Ishikawa (cell line): ENCODE data around the gene DNAJB1.

ENCODE experiments used
- CEBPB ChIP-seq: IDR thresholded peaks from 2 replicates; pipeline ENCODE4 v1.6.1; 2012
- CREB1 ChIP-seq: IDR thresholded peaks from 2 replicates; pipeline ENCODE4 v1.6.1; 2012; ENCODE audit warnings: low read depth
- EGR1 ChIP-seq: IDR thresholded peaks from 2 replicates; pipeline ENCODE4 v1.6.1; 2012
- EP300 ChIP-seq: IDR thresholded peaks from 2 replicates; pipeline ENCODE4 v1.6.1; 2012; ENCODE audit warnings: borderline replicate concordance
- FOXM1 ChIP-seq: IDR thresholded peaks from 2 replicates; pipeline ENCODE4 v1.6.1; 2012; ENCODE audit warnings: low read depth, borderline replicate concordance
- MAX ChIP-seq: IDR thresholded peaks from 2 replicates; pipeline ENCODE4 v1.6.1; 2012
- NFIC ChIP-seq: IDR thresholded peaks from 2 replicates; pipeline ENCODE4 v1.6.1; 2012
- RAD21 ChIP-seq: IDR thresholded peaks from 2 replicates; pipeline ENCODE4 v1.6.1; 2012; ENCODE audit warnings: low read depth
- REST ChIP-seq: IDR thresholded peaks from 2 replicates; pipeline ENCODE4 v1.6.1; 2012; ENCODE audit warnings: low read depth, mild to moderate bottlenecking
- TAF1 ChIP-seq: IDR thresholded peaks from 2 replicates; pipeline ENCODE4 v1.6.1; 2012; ENCODE audit warnings: low read depth, mild to moderate bottlenecking
- TCF12 ChIP-seq: IDR thresholded peaks from 2 replicates; pipeline ENCODE4 v1.6.1; 2012; ENCODE audit warnings: low read depth
- TEAD4 ChIP-seq: IDR thresholded peaks from 2 replicates; pipeline ENCODE4 v1.6.1; 2012
- USF1 ChIP-seq: IDR thresholded peaks from 2 replicates; pipeline ENCODE4 v1.6.1; 2012
- YY1 ChIP-seq: IDR thresholded peaks from 2 replicates; pipeline ENCODE4 v1.6.1; 2012; ENCODE audit warnings: low read depth
- ZBTB7A ChIP-seq: IDR thresholded peaks from 2 replicates; pipeline ENCODE4 v1.6.1; 2012; ENCODE audit warnings: low read depth

Gene DNAJB1

GRCh38 chr19:14529254-14530004 is 11.2 kb upstream of the DNAJB1 start, which contains the start of gene TECR:
Gene TECR, plus strand, starts transcription at chr19:14529594. Its CDS starts 103 bp downstream, at chr19:14529697.
- 0 out of 2 replicates have a peak, but pooled peaks have one; percentile 54 for TF ChIP-seq ZBTB7A
- no peak for TF ChIP-seq TEAD4
- 0 out of 2 replicates have a peak, but pooled peaks have one; percentile 29 for TF ChIP-seq EP300
- peak; percentile 49; the same call in 1 of the 2 replicates for TF ChIP-seq FOXM1
- TF ChIP-seq CREB1, result no peak
- no peak for TF ChIP-seq REST
- TF ChIP-seq USF1, result peak; percentile 26; the same call in 1 of the 2 replicates
- no peak for TF ChIP-seq TCF12
- peak; percentile 85 for TF ChIP-seq EGR1
- peak; percentile 60 for TF ChIP-seq MAX
- TF ChIP-seq NFIC, result no peak
- no peak for TF ChIP-seq RAD21
- peak; percentile 90 for TF ChIP-seq TAF1
- no peak; the same call in 1 of the 2 replicates for TF ChIP-seq CEBPB
- 0 out of 2 replicates have a peak, but pooled peaks have one; percentile 27 for TF ChIP-seq YY1

- TF ChIP-seq NFIC, result no peak
- no peak for TF ChIP-seq YY1
- TF ChIP-seq USF1, result no peak
- TF ChIP-seq CEBPB, result peak; percentile 42; the same call in 1 of the 2 replicates
- no peak for TF ChIP-seq REST
- TF ChIP-seq EP300, result no peak
- no peak for TF ChIP-seq RAD21
- TF ChIP-seq TCF12, result 0 out of 2 replicates have a peak, but pooled peaks have one; percentile 23
- 0 out of 2 replicates have a peak, but pooled peaks have one; percentile 40 for TF ChIP-seq ZBTB7A
Measured at GRCh38 chr19:14528419-14529253, 10.4 kb upstream of the DNAJB1 start.

- TF ChIP-seq CEBPB (no peak), TCF12 (no peak), FOXM1 (no peak), TEAD4 (no peak), RAD21 (no peak), TAF1 (no peak), CREB1 (no peak), USF1 (no peak), EP300 (no peak), NFIC (no peak), EGR1 (no peak), REST (no peak), MAX (no peak)
Measured at GRCh38 chr19:14526423-14526822, 8.2 kb upstream of the DNAJB1 start.
